HCT116 (cell line): ENCODE results near the gene ASB11.

Experiments used
- CTCF ChIP-seq, 3 experiments: fragments of 200-600 bp in 1 of 3; sonication (generic) in 1 of 3; IDR thresholded peaks in 2 of 3; conservative IDR thresholded peaks in 1 of 3; 2 replicates each; pipeline ENCODE4 v1.5.1; 2012 to 2017; ENCODE audit warnings: low read depth in 2 of 3, low read length in 2 of 3, antibody characterized with exemption in 1 of 3, borderline replicate concordance in 1 of 3, control low read depth in 1 of 3, mild to moderate bottlenecking in 1 of 3, mixed read lengths in 1 of 3, mixed run types in 1 of 3, moderate library complexity in 1 of 3; ENCODE audit not compliant: insufficient read depth in 1 of 3
- MAX ChIP-seq: IDR thresholded peaks from 2 replicates; pipeline ENCODE4 v1.6.1; 2012
- POLR2A ChIP-seq: IDR thresholded peaks from 2 replicates; pipeline ENCODE4 v1.7.0; 2011; ENCODE audit warnings: borderline replicate concordance; ENCODE audit not compliant: insufficient read depth, insufficient read length; ENCODE audit errors: extremely low read depth
- POLR2AphosphoS5 ChIP-seq: IDR thresholded peaks from 2 replicates; pipeline ENCODE4 v1.6.1; 2011; ENCODE audit warnings: mild to moderate bottlenecking, low read depth, low read length, moderate library complexity
- TCF7L2 ChIP-seq: IDR thresholded peaks from 2 replicates; pipeline ENCODE4 v1.7.0; 2011; ENCODE audit warnings: borderline replicate concordance, inconsistent platforms; ENCODE audit not compliant: insufficient read depth, insufficient read length; ENCODE audit errors: extremely low read depth

GRCh38 chrX:15344106-15344505, 28.7 kb upstream of the ASB11 start:
- TF ChIP-seq POLR2AphosphoS5 (no peak), TCF7L2 (no peak), CTCF (IDR thresholded peaks at IDR 0.05 in 2 of 3, conservative IDR thresholded peaks at IDR 0.05 in 1 of 3; ENCODE audit: borderline replicate concordance in 1 of 3, insufficient read depth in 1 of 3, low read depth in 2 of 3, low read length in 2 of 3) (no peak), MAX (no peak), POLR2A (no peak)
